Lower leg skin (tissue), 3 donors: ENCODE results near the gene GALNS.

Experiments used
- POLR2A ChIP-seq, 2 donors: fragments of 450-650 bp; IDR thresholded peaks; one replicate each; pipeline ENCODE4 v1.6.1; 2016 to 2017; ENCODE audit warnings: antibody characterized with exemption in 2 of 2, mild to moderate bottlenecking in 1 of 2, moderate library complexity in 1 of 2
- TF ChIP-seq, protein P1 (sequence below), 3 donors: fragments of 450-650 bp; IDR thresholded peaks; one replicate each; pipeline ENCODE4 v1.5.1; 2016; ENCODE audit warnings: antibody characterized with exemption in 3 of 3, mild to moderate bottlenecking in 3 of 3, moderate library complexity in 2 of 3

DNA sequence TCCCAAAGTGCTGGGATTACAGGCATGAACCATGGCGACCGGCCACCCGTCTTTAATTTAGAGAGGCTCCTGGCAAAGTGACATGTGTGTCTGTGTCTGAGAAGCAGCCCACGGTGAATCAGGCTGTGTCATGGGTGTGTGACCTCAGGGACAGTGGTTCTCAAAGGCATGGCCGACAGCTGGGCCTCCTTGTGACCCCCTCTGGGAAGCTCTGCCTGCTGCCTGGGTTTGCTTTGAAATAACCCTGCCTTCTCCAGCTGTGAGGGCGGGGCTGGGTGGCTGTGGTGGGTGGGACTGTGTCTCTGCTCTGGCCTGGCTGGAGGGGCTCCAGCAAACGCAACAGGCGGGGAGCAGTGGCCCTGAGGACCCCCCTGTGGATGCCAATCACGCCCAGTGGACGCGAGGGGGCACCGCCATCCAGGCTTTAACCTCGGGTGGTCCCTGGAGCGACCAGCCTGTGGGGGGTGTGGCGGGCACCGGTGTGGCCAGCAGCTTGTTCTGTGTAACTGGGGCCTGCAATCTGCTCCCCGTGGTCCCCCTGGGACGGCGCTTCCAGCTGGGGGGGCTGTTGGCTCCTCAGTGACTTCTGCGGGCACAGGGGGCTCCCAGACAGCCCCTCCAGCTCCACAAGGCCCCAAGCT, 36.2 kb downstream of the GALNS start:
- no peak for TF ChIP-seq POLR2A (IDR thresholded peaks at IDR 0.05)
- TF ChIP-seq, protein P1, sequence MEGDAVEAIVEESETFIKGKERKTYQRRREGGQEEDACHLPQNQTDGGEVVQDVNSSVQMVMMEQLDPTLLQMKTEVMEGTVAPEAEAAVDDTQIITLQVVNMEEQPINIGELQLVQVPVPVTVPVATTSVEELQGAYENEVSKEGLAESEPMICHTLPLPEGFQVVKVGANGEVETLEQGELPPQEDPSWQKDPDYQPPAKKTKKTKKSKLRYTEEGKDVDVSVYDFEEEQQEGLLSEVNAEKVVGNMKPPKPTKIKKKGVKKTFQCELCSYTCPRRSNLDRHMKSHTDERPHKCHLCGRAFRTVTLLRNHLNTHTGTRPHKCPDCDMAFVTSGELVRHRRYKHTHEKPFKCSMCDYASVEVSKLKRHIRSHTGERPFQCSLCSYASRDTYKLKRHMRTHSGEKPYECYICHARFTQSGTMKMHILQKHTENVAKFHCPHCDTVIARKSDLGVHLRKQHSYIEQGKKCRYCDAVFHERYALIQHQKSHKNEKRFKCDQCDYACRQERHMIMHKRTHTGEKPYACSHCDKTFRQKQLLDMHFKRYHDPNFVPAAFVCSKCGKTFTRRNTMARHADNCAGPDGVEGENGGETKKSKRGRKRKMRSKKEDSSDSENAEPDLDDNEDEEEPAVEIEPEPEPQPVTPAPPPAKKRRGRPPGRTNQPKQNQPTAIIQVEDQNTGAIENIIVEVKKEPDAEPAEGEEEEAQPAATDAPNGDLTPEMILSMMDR (IDR thresholded peaks at IDR 0.05), result no peak
